Measurements from ENCODE around the gene PLEKHN1.
"Not testable (repeated sequence)": the region's sequence is repeated elsewhere in the genome, so short reads cannot be mapped to it uniquely, and the experiment has no call there.

The PLEKHN1 gene

GRCh38 chr1:942411-942821 lies 23.9 kb upstream of the PLEKHN1 start:
- peak; percentile 76 for DNase-seq (ENCODE audit: low spot score)

GRCh38 chr1:942864-943533 lies 23.3 kb upstream of the PLEKHN1 start:
- no peak for DNase-seq (ENCODE audit: low spot score)

- no peak for DNase-seq (ENCODE audit: low spot score)
These were observed 22.5 kb upstream of the PLEKHN1 start for GRCh38 chr1:943545-944340.

GRCh38 chr1:944341-945325 lies 21.6 kb upstream of the PLEKHN1 start:
- DNase-seq (ENCODE audit: low spot score): no peak

GRCh38 chr1:945688-946556 lies 20.4 kb upstream of the PLEKHN1 start:
- no peak for DNase-seq (ENCODE audit: low spot score)

GRCh38 chr1:946811-947210 lies 19.5 kb upstream of the PLEKHN1 start:
- DNase-seq (ENCODE audit: low spot score): not testable (repeated sequence)

GRCh38 chr1:947958-948357 lies 18.3 kb upstream of the PLEKHN1 start:
- no peak for DNase-seq (ENCODE audit: low spot score)

GRCh38 chr1:950268-950667 lies 16.0 kb upstream of the PLEKHN1 start:
- DNase-seq (ENCODE audit: low spot score): no peak

- no peak for DNase-seq (ENCODE audit: low spot score)
These were observed 15.4 kb upstream of the PLEKHN1 start for GRCh38 chr1:950881-951280.

GRCh38 chr1:951364-951763 lies 14.9 kb upstream of the PLEKHN1 start:
- DNase-seq (ENCODE audit: low spot score): peak; percentile 68

GRCh38 chr1:952201-952600 lies 14.1 kb upstream of the PLEKHN1 start:
- DNase-seq (ENCODE audit: low spot score): no peak

- DNase-seq (ENCODE audit: low spot score): no peak
These were observed 13.7 kb upstream of the PLEKHN1 start for GRCh38 chr1:952603-953002.

- DNase-seq (ENCODE audit: low spot score): no peak
These were observed 12.6 kb upstream of the PLEKHN1 start for GRCh38 chr1:953524-954320.

- no peak for DNase-seq (ENCODE audit: low spot score)
These were observed 11.4 kb upstream of the PLEKHN1 start for GRCh38 chr1:954927-955326.

GRCh38 chr1:955474-955873 lies 10.8 kb upstream of the PLEKHN1 start:
- no peak for DNase-seq (ENCODE audit: low spot score)

- DNase-seq (ENCODE audit: low spot score): no peak
These were observed 9.6 kb upstream of the PLEKHN1 start for GRCh38 chr1:956636-957035.

GRCh38 chr1:958823-959730 lies 7.2 kb upstream of the PLEKHN1 start, which contains the start of gene NOC2L:
Gene NOC2L, minus strand, starts transcription at chr1:959256. Its CDS starts 16 bp downstream, at chr1:959240.
- DNase-seq (ENCODE audit: low spot score): peak; percentile 96

- no peak for DNase-seq (ENCODE audit: low spot score)
These were observed 6.4 kb upstream of the PLEKHN1 start for GRCh38 chr1:959731-960362.

Measured in iPS-NIHi11 (cell line).